Mammary epithelial cell (primary cell): ENCODE results near the gene MAD1L1.

Source experiments
- EZH2 ChIP-seq: IDR thresholded peaks from 2 replicates; pipeline ENCODE4 v1.6.1; 2012; ENCODE audit warnings: low read length, inconsistent platforms, borderline replicate concordance
- TF ChIP-seq, protein P1 (sequence below), 2 donors: IDR thresholded peaks in 1 of 2; conservative IDR thresholded peaks in 1 of 2; 2 replicates each; pipeline ENCODE4 v1.5.1; 2011 to 2012; ENCODE audit warnings: inconsistent platforms in 2 of 2, low read length in 2 of 2, mild to moderate bottlenecking in 2 of 2, control low read depth in 1 of 2, low read depth in 1 of 2; ENCODE audit not compliant: insufficient read depth in 1 of 2; ENCODE audit errors: extremely low read depth in 1 of 2

DNA sequence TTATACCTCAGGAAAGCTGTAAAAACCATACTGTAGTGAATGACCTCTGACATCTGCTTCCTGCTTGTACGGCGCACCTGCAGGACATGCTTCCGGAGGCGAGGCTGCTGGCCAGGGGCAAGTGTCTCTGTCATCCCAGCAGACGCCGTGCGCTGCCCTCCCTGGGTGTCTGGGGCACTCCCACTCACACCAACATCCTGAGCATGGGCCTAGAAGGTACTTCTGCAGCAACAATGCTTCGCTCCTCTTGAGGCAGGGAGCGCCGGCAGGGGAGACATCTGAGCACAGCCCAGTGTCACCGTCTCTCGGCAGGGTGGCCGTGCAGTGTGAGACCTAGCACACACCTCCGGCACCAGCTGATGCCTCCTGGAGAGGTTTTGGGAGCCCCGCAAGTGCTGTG lies 269.2 kb downstream of the MAD1L1 start:
- TF ChIP-seq, protein P1, sequence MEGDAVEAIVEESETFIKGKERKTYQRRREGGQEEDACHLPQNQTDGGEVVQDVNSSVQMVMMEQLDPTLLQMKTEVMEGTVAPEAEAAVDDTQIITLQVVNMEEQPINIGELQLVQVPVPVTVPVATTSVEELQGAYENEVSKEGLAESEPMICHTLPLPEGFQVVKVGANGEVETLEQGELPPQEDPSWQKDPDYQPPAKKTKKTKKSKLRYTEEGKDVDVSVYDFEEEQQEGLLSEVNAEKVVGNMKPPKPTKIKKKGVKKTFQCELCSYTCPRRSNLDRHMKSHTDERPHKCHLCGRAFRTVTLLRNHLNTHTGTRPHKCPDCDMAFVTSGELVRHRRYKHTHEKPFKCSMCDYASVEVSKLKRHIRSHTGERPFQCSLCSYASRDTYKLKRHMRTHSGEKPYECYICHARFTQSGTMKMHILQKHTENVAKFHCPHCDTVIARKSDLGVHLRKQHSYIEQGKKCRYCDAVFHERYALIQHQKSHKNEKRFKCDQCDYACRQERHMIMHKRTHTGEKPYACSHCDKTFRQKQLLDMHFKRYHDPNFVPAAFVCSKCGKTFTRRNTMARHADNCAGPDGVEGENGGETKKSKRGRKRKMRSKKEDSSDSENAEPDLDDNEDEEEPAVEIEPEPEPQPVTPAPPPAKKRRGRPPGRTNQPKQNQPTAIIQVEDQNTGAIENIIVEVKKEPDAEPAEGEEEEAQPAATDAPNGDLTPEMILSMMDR (conservative IDR thresholded peaks at IDR 0.05 in 1 of 2, IDR thresholded peaks at IDR 0.05 in 1 of 2; ENCODE audit: extremely low read depth in 1 of 2, insufficient read depth in 1 of 2, low read depth in 1 of 2, low read length in 2 of 2), result no peak
- no peak for TF ChIP-seq EZH2
